Measurements from ENCODE around the gene INHBE. TPM values are rescaled to one million over a fixed set of nuclear protein-coding genes. Genes with fewer than 3 reads are reported as not detected.
A peak's percentile ranks its signal among the peaks of the same experiment; 100 is the strongest.

INHBE gene
- total RNA-seq, 1 experiment from 2014 or later: 5.0 TPM

DNA sequence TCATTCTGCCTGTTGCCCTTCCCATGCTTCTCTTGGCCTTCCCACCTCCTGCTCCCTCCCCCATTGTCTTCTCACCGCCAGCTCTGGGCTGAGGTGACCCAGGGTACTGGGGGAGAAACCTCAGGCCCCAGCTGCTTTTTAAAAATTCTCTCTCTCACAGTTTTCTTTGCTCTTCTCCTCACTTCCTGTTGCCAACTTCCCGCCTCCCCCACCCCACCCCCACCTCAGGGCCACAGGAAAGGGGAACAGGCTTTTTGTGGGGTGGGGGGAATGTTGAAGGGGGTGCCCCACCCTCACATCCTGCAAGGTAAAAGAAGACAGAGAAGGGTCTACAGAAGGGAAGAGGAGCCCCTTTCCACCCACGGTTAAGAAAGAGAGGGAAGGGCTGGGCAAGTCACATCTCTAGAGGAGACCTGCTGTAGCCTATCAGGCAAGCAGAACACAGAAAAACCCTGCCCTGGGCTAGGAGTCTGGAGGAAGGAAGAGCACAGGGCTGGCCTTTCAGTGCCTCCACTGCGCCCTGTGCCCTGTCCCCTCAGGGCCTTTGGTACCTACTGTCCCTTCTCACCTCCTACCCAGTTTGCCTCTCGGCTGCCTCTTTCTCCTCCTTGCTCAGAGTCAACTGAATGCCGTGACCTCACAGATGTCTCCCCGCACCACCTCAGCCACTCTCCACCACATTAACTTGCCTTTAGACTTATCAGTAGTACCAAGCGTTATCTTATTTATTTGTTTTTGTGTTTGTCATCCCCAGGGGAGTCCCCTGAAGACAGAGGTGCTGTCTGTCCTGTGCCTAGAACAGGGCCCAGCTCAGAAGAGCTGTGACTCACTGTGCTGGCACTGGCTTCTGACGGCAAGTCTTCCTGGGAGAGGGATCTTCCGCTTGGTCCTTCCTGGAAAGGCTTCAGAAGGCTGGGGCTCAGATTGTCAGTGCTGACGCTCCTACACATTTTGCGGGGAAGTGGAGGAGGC, 22.9 kb downstream of the INHBE start:
- Mint-ChIP-seq H3K36me3 (no peaks in the 10 kb centered on the region), H3K4me1 (peaks cover 41% of the 10 kb centered on the region), H3K27ac (no peak overlapping the region), H3K9me3 (no peaks in the 10 kb centered on the region), H3K27me3 (ENCODE audit: low read depth) (peaks cover 83% of the 10 kb centered on the region), H3K4me3 (no peak overlapping the region)
- DNase-seq (ENCODE audit: low spot score): no peak
- no peak for TF ChIP-seq USF2 (CRISPR knock-in tag; IDR thresholded peaks at IDR 0.05)
- TF ChIP-seq JAZF1 (CRISPR knock-in tag; IDR thresholded peaks at IDR 0.05): no peak
- TF ChIP-seq, protein P1, sequence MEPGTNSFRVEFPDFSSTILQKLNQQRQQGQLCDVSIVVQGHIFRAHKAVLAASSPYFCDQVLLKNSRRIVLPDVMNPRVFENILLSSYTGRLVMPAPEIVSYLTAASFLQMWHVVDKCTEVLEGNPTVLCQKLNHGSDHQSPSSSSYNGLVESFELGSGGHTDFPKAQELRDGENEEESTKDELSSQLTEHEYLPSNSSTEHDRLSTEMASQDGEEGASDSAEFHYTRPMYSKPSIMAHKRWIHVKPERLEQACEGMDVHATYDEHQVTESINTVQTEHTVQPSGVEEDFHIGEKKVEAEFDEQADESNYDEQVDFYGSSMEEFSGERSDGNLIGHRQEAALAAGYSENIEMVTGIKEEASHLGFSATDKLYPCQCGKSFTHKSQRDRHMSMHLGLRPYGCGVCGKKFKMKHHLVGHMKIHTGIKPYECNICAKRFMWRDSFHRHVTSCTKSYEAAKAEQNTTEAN (CRISPR knock-in tag; IDR thresholded peaks at IDR 0.05): no peak
- no peak for TF ChIP-seq ZNF532 (CRISPR knock-in tag; IDR thresholded peaks at IDR 0.05; ENCODE audit: borderline replicate concordance)
- TF ChIP-seq ETV6 (CRISPR knock-in tag; IDR thresholded peaks at IDR 0.05): no peak
- TF ChIP-seq HMGA2 (CRISPR knock-in tag; IDR thresholded peaks at IDR 0.05): no peak
- ChIA-PET POLR2A (interaction anchor here (0.9 kb wide), 1 partner anchor 19 kb away, joined by 3 read pairs; the partner anchor contains the start of gene GLI1), CTCF (interaction anchor here (1.3 to 5.0 kb wide), 3 partner anchors 12 to 25 kb away, joined by 3 to 88 read pairs (median 12); partner anchors contain the start of gene GLI1)
- ATAC-seq: peak; percentile 20

DNA sequence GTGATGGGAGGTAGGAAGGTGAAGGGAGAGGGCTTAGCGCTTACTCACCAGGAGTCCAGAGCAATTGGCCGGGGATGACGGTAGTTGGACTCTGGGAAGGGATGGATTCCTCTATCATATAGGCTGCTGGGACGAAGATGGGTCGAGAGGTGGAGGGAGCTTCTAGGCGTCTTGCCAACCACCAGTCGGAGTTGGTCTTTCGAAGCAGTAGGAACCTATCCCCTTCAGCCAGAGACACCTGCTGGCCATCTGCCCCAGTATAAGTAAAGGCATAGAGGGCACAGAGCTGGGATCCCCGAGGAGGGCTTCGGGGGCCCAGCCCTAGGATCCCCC, 23.9 kb downstream of the INHBE start:
- POLR2A ChIA-PET: no interaction called here
- TF ChIP-seq TEAD4 (CRISPR knock-in tag; IDR thresholded peaks at IDR 0.05): no peak
- TF ChIP-seq GABPB1 (CRISPR knock-in tag; IDR thresholded peaks at IDR 0.05): no peak
- TF ChIP-seq RELA (CRISPR knock-in tag; IDR thresholded peaks at IDR 0.05; ENCODE audit: borderline replicate concordance): no peak
- no peak for TF ChIP-seq ZNF416 (CRISPR knock-in tag; IDR thresholded peaks at IDR 0.05)
- no peak for TF ChIP-seq JAZF1 (CRISPR knock-in tag; IDR thresholded peaks at IDR 0.05)
- TF ChIP-seq FOXK1 (CRISPR knock-in tag; IDR thresholded peaks at IDR 0.05): no peak
- TF ChIP-seq, protein P2, sequence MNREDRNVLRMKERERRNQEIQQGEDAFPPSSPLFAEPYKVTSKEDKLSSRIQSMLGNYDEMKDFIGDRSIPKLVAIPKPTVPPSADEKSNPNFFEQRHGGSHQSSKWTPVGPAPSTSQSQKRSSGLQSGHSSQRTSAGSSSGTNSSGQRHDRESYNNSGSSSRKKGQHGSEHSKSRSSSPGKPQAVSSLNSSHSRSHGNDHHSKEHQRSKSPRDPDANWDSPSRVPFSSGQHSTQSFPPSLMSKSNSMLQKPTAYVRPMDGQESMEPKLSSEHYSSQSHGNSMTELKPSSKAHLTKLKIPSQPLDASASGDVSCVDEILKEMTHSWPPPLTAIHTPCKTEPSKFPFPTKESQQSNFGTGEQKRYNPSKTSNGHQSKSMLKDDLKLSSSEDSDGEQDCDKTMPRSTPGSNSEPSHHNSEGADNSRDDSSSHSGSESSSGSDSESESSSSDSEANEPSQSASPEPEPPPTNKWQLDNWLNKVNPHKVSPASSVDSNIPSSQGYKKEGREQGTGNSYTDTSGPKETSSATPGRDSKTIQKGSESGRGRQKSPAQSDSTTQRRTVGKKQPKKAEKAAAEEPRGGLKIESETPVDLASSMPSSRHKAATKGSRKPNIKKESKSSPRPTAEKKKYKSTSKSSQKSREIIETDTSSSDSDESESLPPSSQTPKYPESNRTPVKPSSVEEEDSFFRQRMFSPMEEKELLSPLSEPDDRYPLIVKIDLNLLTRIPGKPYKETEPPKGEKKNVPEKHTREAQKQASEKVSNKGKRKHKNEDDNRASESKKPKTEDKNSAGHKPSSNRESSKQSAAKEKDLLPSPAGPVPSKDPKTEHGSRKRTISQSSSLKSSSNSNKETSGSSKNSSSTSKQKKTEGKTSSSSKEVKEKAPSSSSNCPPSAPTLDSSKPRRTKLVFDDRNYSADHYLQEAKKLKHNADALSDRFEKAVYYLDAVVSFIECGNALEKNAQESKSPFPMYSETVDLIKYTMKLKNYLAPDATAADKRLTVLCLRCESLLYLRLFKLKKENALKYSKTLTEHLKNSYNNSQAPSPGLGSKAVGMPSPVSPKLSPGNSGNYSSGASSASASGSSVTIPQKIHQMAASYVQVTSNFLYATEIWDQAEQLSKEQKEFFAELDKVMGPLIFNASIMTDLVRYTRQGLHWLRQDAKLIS (CRISPR knock-in tag; IDR thresholded peaks at IDR 0.05; ENCODE audit: borderline replicate concordance): no peak
- TF ChIP-seq MYBL2 (CRISPR knock-in tag; IDR thresholded peaks at IDR 0.05): no peak
- TF ChIP-seq OVOL2 (CRISPR knock-in tag; IDR thresholded peaks at IDR 0.05; ENCODE audit: borderline replicate concordance): no peak
- no peak for TF ChIP-seq ZNF423 (CRISPR knock-in tag; IDR thresholded peaks at IDR 0.05)
- no peak for TF ChIP-seq ETV6 (CRISPR knock-in tag; IDR thresholded peaks at IDR 0.05)
- TF ChIP-seq CREM (CRISPR knock-in tag; IDR thresholded peaks at IDR 0.05): no peak
- no peak for TF ChIP-seq NR2C2 (CRISPR knock-in tag; IDR thresholded peaks at IDR 0.05)
- no peaks in the 10 kb centered on the region for H3K36me3 Mint-ChIP-seq
- peaks cover 48% of the 10 kb centered on the region for H3K4me1 Mint-ChIP-seq
- CTCF ChIA-PET: no interaction called here
- no peak for ATAC-seq
- no peak overlapping the region for H3K27ac Mint-ChIP-seq
- no peaks in the 10 kb centered on the region for H3K9me3 Mint-ChIP-seq
- no peak overlapping the region for H3K4me3 Mint-ChIP-seq
- peaks cover 72% of the 10 kb centered on the region for H3K27me3 Mint-ChIP-seq (ENCODE audit: low read depth)
- DNase-seq (ENCODE audit: low spot score): no peak
